H1 (cell line): ENCODE results near the gene GALNT5. TPM values are rescaled to one million over a fixed set of nuclear protein-coding genes. Genes with fewer than 3 reads are reported as not detected.

Experiments
- CTCF ChIA-PET: fragments of 300-600 bp; sonication (Branson Sonifier 250); formaldehyde crosslinking; loops from one replicate; lab custom pipeline; 2021; ENCODE audit not compliant: partially characterized antibody; lab: Charles Lee
- POLR2A ChIA-PET: fragments of 300-600 bp; sonication (Branson Sonifier 250); formaldehyde crosslinking; loops from one replicate; lab custom pipeline; 2021; ENCODE audit warnings: inconsistent platforms; ENCODE audit not compliant: partially characterized antibody; lab: Charles Lee
- DNase-seq, 2 experiments: peaks; one replicate each; pipeline versions ENCODE4 v3.0.0 to v3.0.0-alpha.2; 2010 to 2022; ENCODE audit warnings: low spot score in 2 of 2, low read depth in 1 of 2, mixed read lengths in 1 of 2
- FAIRE-seq: peaks from 2 replicates; lab custom pipeline; 2011; peaks lifted over from hg19 to GRCh38; lab: Jason Lieb, UNC
- H2AFZ ChIP-seq: 2 replicates; pipeline ENCODE4 v1.8.1; 2012; ENCODE audit warnings: low read length, inconsistent platforms
- H2AK5ac ChIP-seq: 2 replicates; pipeline ENCODE4 v1.6.1; 2013; ENCODE audit warnings: low read depth, low read length
- H2BK120ac ChIP-seq: replicated peaks from 2 replicates; pipeline ENCODE3; 2013; ENCODE audit warnings: low read depth, low read length, inconsistent platforms
- H2BK12ac ChIP-seq: 2 replicates; pipeline ENCODE4 v1.6.1; 2013; ENCODE audit warnings: low read depth, low read length
- H2BK15ac ChIP-seq: 2 replicates; pipeline ENCODE4 v1.6.1; 2013; ENCODE audit warnings: low read length
- H2BK20ac ChIP-seq: 2 replicates; pipeline ENCODE4 v1.6.1; 2013; ENCODE audit warnings: low read length
- H2BK5ac ChIP-seq: 2 replicates; pipeline ENCODE4 v1.6.1; 2013; ENCODE audit warnings: low read depth, low read length
- H3K14ac ChIP-seq: 2 replicates; pipeline ENCODE4 v1.6.1; 2013; ENCODE audit warnings: inconsistent platforms; ENCODE audit not compliant: insufficient read length
- H3K18ac ChIP-seq: 2 replicates; pipeline ENCODE4 v1.6.1; 2013; ENCODE audit warnings: low read length; ENCODE audit errors: extremely low read depth
- H3K23ac ChIP-seq: 2 replicates; pipeline ENCODE4 v1.6.1; 2013; ENCODE audit warnings: inconsistent platforms; ENCODE audit not compliant: insufficient read length
- H3K23me2 ChIP-seq: 2 replicates; pipeline ENCODE4 v1.6.1; 2013; ENCODE audit warnings: low read depth, low read length
- H3K27ac ChIP-seq: 2 replicates; pipeline ENCODE4 v1.6.1; 2011; ENCODE audit warnings: low read depth, low read length, inconsistent platforms
- H3K27me3 ChIP-seq, 4 experiments: replicated peaks in 1 of 4; 1 replicate in 1 of 4; 2 replicates in 3 of 4; pipeline versions ENCODE4 v1.6.1 to v1.8.1; 2011 to 2013; ENCODE audit warnings: low read length in 3 of 4, mild to moderate bottlenecking in 3 of 4, inconsistent platforms in 2 of 4, mixed read lengths in 2 of 4, moderate library complexity in 1 of 4; ENCODE audit not compliant: control insufficient read depth in 3 of 4, insufficient read depth in 3 of 4; ENCODE audit errors: extremely low read depth in 1 of 4
- H3K36me3 ChIP-seq, 4 experiments: 2 replicates each; pipeline versions ENCODE4 v1.6.1 to v1.8.1; 2011 to 2013; ENCODE audit warnings: mild to moderate bottlenecking in 4 of 4, low read length in 3 of 4, moderate library complexity in 2 of 4, control low read depth in 1 of 4, inconsistent platforms in 1 of 4; ENCODE audit not compliant: insufficient read depth in 4 of 4, control insufficient read depth in 2 of 4
- H3K4ac ChIP-seq: replicated peaks from 2 replicates; pipeline ENCODE3; 2013; ENCODE audit warnings: low read length, low read depth, mixed read lengths, inconsistent platforms; ENCODE audit not compliant: insufficient read length
- H3K4me1 ChIP-seq, 4 experiments: replicated peaks in 1 of 4; 1 replicate in 1 of 4; 2 replicates in 3 of 4; pipeline versions ENCODE4 v1.6.1 to v1.8.1; 2011 to 2013; ENCODE audit warnings: low read length in 3 of 4, inconsistent platforms in 2 of 4, mixed read lengths in 1 of 4; ENCODE audit not compliant: insufficient read depth in 4 of 4, control insufficient read depth in 3 of 4
- H3K4me2 ChIP-seq, 2 experiments: 2 replicates each; pipeline versions ENCODE4 v1.6.1 to v1.8.1; 2011 to 2013; ENCODE audit warnings: low read depth in 2 of 2, low read length in 2 of 2, control low read depth in 1 of 2, inconsistent platforms in 1 of 2, mild to moderate bottlenecking in 1 of 2; ENCODE audit not compliant: insufficient read depth in 1 of 2
- H3K4me3 ChIP-seq, 4 experiments: fragments of 200-600, 300-600 bp in 1 of 4; sonication (generic), shearing (Covaris generic), sonication (Bioruptor Twin) in 1 of 4; 2 replicates each; pipeline versions ENCODE4 v1.5.1 to v1.8.1; 2011 to 2016; ENCODE audit warnings: low read length in 4 of 4, low read depth in 3 of 4, control low read depth in 2 of 4, inconsistent platforms in 2 of 4, mild to moderate bottlenecking in 2 of 4, mixed read lengths in 1 of 4, moderate library complexity in 1 of 4; ENCODE audit not compliant: insufficient read depth in 2 of 4; ENCODE audit errors: extremely low read depth in 1 of 4
- H3K56ac ChIP-seq: replicated peaks from 2 replicates; pipeline ENCODE3; 2013; ENCODE audit warnings: low read depth, mild to moderate bottlenecking, mixed read lengths, low read length, inconsistent platforms; ENCODE audit not compliant: insufficient read length
- H3K79me1 ChIP-seq: 2 replicates; pipeline ENCODE4 v1.6.1; 2013; ENCODE audit warnings: low read depth, low read length, control low read depth
- H3K79me2 ChIP-seq, 2 experiments: 2 replicates each; pipeline versions ENCODE4 v1.6.1 to v1.8.1; 2012 to 2013; ENCODE audit warnings: low read length in 2 of 2, mild to moderate bottlenecking in 2 of 2, inconsistent platforms in 1 of 2; ENCODE audit not compliant: insufficient read depth in 2 of 2, control insufficient read depth in 1 of 2
- H3K9ac ChIP-seq, 4 experiments: replicated peaks in 1 of 4; 1 replicate in 1 of 4; 2 replicates in 3 of 4; pipeline versions ENCODE4 v1.6.1 to v1.8.1; 2011 to 2013; ENCODE audit warnings: low read depth in 3 of 4, low read length in 3 of 4, control low read depth in 2 of 4, mild to moderate bottlenecking in 2 of 4, moderate library complexity in 2 of 4, inconsistent platforms in 1 of 4; ENCODE audit errors: extremely low read depth in 1 of 4
- H3K9me3 ChIP-seq, 2 experiments: 2 replicates each; pipeline versions ENCODE4 v1.6.1 to v1.8.1; 2012 to 2013; ENCODE audit warnings: mild to moderate bottlenecking in 2 of 2, moderate library complexity in 2 of 2, control low read depth in 1 of 2, inconsistent platforms in 1 of 2, low read depth in 1 of 2, low read length in 1 of 2, mixed read lengths in 1 of 2; ENCODE audit not compliant: insufficient read depth in 2 of 2
- H4K20me1 ChIP-seq, 2 experiments: replicated peaks in 1 of 2; 2 replicates each; pipeline versions ENCODE3 to v1.8.1; 2011 to 2013; ENCODE audit warnings: inconsistent platforms in 2 of 2, low read length in 2 of 2, mild to moderate bottlenecking in 1 of 2; ENCODE audit not compliant: insufficient read depth in 2 of 2, control insufficient read depth in 1 of 2
- H4K5ac ChIP-seq: 2 replicates; pipeline ENCODE4 v1.6.1; 2013; ENCODE audit warnings: low read length, low read depth, mixed read lengths, inconsistent platforms; ENCODE audit not compliant: insufficient read length
- H4K8ac ChIP-seq: 2 replicates; pipeline ENCODE4 v1.8.0; 2013; ENCODE audit warnings: mild to moderate bottlenecking, moderate library complexity, low read length, inconsistent platforms; ENCODE audit not compliant: insufficient read depth; ENCODE audit errors: extremely low read depth
- H4K91ac ChIP-seq: replicated peaks from 2 replicates; pipeline ENCODE3; 2013; ENCODE audit warnings: low read length, mixed read lengths, inconsistent platforms; ENCODE audit not compliant: insufficient read length
- CEBPB ChIP-seq: IDR thresholded peaks from 2 replicates; pipeline ENCODE4 v1.6.1; 2012; ENCODE audit warnings: low read depth, low read length
- RXRA ChIP-seq: IDR thresholded peaks from 2 replicates; pipeline ENCODE4 v1.6.1; 2011; ENCODE audit warnings: low read depth, mild to moderate bottlenecking, low read length, moderate library complexity; ENCODE audit not compliant: insufficient read depth
- WGBS, 2 experiments: shearing (Covaris generic) in 1 of 2; methylation state at CpG; one replicate each; pipeline versions ENCODE4 v1.1.6 to v1.1.7; 2013 to 2015; ENCODE audit warnings: low lambda C conversion rate in 2 of 2, mixed read lengths in 2 of 2, inconsistent platforms in 1 of 2, low coverage in 1 of 2, missing lambda C conversion rate in 1 of 2; ENCODE audit not compliant: insufficient replicate concordance in 2 of 2, insufficient coverage in 1 of 2, insufficient read length in 1 of 2; ENCODE audit errors: extremely low coverage in 1 of 2, missing lambda C conversion rate in 1 of 2; 5-methylcytosine and 5-hydroxymethylcytosine counted together
- polyA plus RNA-seq, 7 experiments: library from polyadenylated mRNA; depleted of rRNA in 3 of 7; stranded (reverse) in 5 of 7; unstranded in 2 of 7; fragments of >200 nt in 5 of 7; fragments of 200-250 nt in 2 of 7; gene quantifications; 1 replicate in 5 of 7; 2 replicates in 1 of 7; 4 replicates in 1 of 7; pipeline versions ENCODE4 v1.2.1 to v1.2.3, GENCODE V29; 2011 to 2013; ENCODE audit warnings: missing spikeins in 2 of 7, mixed read lengths in 2 of 7
- total RNA-seq: library from RNA; stranded (reverse); fragmentation: NEBNext Ultra II Directional; extraction: Animal tissue kit (Norgen Biotek cat#: 25700); gene quantifications from 2 replicates; pipeline ENCODE4 v1.2.1, GENCODE V29; 2021

Gene GALNT5
- total and polyA plus RNA-seq, 2 of the 8 experiments (the other 6 are each of a cell fraction or from before 2014, with no cell fraction given): 0.02 to 0.06 TPM

- Histone ChIP-seq H3K18ac (no peak overlapping the region), H3K9me3 (no peaks in the 10 kb centered on the region), H3K23ac (no peak overlapping the region), H2BK5ac (no peak overlapping the region), H3K79me1 (no peaks in the 10 kb centered on the region), H3K27ac (no peak overlapping the region), H4K20me1 (no peaks in the 10 kb centered on the region)
- DNase-seq: no peak
- ChIA-PET POLR2A (interaction anchor here (1.6 kb wide), 1 partner anchor 9 kb away, joined by 4 read pairs; no protein-coding TSS in a partner anchor), CTCF (interaction anchor here (0.6 kb wide), 1 partner anchor 285 kb away, joined by 4 read pairs; no protein-coding TSS in a partner anchor)
- WGBS, 2 experiments: 94% methylated on average over 2 of the region's 2 CpGs; no CpG with 5 or more reads in 1 of the 2 experiments
- no peak for TF ChIP-seq RXRA
- peak; percentile 27; the same call in 1 of the 2 replicates for TF ChIP-seq CEBPB
- TF ChIP-seq, all 59 proteins: peak for 1
- no peak overlapping the region for H3K4me3 ChIP-seq
- no peak for FAIRE-seq
- no peak overlapping the region for H3K4me2 ChIP-seq
- H3K4me1 ChIP-seq: no peaks in the 10 kb centered on the region
- no peak overlapping the region for H3K9ac ChIP-seq
- no peaks in the 10 kb centered on the region for H3K36me3 ChIP-seq
- H3K27me3 ChIP-seq: no peaks in the 10 kb centered on the region
- no peak overlapping the region for H2BK120ac ChIP-seq
- no peaks in the 10 kb centered on the region for H3K23me2 ChIP-seq
- H4K8ac ChIP-seq: no peak overlapping the region
- H3K56ac ChIP-seq: no peak overlapping the region
- no peak overlapping the region for H3K4ac ChIP-seq
- no peak overlapping the region for H3K14ac ChIP-seq
- no peak overlapping the region for H2BK12ac ChIP-seq
- H4K91ac ChIP-seq: no peak overlapping the region
- H2AFZ ChIP-seq: no peak overlapping the region
- no peak overlapping the region for H2AK5ac ChIP-seq
- no peak overlapping the region for H4K5ac ChIP-seq
- no peak overlapping the region for H2BK15ac ChIP-seq
- H2BK20ac ChIP-seq: no peak overlapping the region
- H3K79me2 ChIP-seq: no peaks in the 10 kb centered on the region
Observed at GRCh38 chr2:157236404-157236803, 21.1 kb upstream of the GALNT5 start.
